ENCODE results near the gene HYDIN.
"Not testable (repeated sequence)": the region's sequence is repeated elsewhere in the genome, so short reads cannot be mapped to it uniquely, and the experiment has no call there.

DNA sequence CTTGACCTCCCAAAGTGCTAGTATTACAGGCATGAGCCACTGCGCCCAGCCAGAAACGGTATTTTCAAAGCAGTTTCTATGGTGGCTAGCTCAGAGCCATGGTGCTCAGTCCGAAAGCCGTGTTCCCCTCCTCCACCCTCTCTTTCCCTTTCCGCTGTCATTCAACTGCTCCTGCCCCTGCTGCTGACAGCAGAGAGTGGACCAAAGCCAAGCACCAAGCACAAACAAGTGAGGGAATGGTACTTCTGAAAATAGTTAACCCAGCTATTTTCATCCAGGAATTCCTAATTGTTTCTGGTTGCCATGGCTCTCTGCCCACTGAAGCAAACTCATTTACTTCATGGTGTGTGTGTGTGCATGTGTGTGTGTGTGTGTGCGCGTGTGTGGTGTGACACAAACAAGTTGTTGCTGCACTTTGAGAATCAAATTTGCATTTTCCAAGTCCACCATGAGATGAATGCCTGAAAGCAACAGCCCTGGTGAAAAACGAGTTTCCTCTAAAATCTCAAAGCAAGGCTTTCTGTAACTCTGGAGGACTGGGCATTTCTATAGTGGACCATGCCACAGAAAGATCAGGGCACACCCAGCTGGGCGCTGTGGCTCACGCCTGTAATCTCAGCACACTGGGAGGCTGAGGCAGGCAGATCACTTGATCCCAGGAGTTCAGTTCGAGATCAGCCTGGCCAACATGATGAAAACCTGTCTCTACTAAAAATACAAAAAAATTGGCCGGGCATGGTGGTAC, 293.6 kb downstream of the HYDIN start:
- TF ChIP-seq, protein P1, sequence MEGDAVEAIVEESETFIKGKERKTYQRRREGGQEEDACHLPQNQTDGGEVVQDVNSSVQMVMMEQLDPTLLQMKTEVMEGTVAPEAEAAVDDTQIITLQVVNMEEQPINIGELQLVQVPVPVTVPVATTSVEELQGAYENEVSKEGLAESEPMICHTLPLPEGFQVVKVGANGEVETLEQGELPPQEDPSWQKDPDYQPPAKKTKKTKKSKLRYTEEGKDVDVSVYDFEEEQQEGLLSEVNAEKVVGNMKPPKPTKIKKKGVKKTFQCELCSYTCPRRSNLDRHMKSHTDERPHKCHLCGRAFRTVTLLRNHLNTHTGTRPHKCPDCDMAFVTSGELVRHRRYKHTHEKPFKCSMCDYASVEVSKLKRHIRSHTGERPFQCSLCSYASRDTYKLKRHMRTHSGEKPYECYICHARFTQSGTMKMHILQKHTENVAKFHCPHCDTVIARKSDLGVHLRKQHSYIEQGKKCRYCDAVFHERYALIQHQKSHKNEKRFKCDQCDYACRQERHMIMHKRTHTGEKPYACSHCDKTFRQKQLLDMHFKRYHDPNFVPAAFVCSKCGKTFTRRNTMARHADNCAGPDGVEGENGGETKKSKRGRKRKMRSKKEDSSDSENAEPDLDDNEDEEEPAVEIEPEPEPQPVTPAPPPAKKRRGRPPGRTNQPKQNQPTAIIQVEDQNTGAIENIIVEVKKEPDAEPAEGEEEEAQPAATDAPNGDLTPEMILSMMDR (conservative IDR thresholded peaks at IDR 0.05; ENCODE audit: low read length) = not testable (repeated sequence)
- TF ChIP-seq EZH2phosphoT487 (IDR thresholded peaks at IDR 0.05; ENCODE audit: borderline replicate concordance, low read depth, low read length) = not testable (repeated sequence)
